ENCODE data around the gene FAM135A. TPM values are rescaled to one million over a fixed set of nuclear protein-coding genes. Genes with fewer than 3 reads are reported as not detected.

FAM135A gene
- total and polyA plus RNA-seq, 2 of the 8 experiments (the other 6 are each of a cell fraction or from before 2014, with no cell fraction given), result 17.4 to 35.7 TPM

GRCh38 chr6:70385901-70386300 lies 27.4 kb upstream of the FAM135A start:
- H3K56ac ChIP-seq (replicated peaks; ENCODE audit: insufficient read length, low read depth, low read length), result no peak overlapping the region
- H2BK20ac ChIP-seq (ENCODE audit: low read length), result no peak overlapping the region
- H3K27me3 ChIP-seq (replicated peaks in 1 of 4; ENCODE audit: control insufficient read depth in 3 of 4, extremely low read depth in 1 of 4, insufficient read depth in 3 of 4, low read length in 3 of 4), result no peaks in the 10 kb centered on the region
- H4K8ac ChIP-seq (ENCODE audit: extremely low read depth, insufficient read depth, low read length), result no peak overlapping the region
- H3K36me3 ChIP-seq (ENCODE audit: control insufficient read depth in 2 of 4, insufficient read depth in 4 of 4, low read length in 3 of 4), result no peaks in the 10 kb centered on the region
- ChIA-PET POLR2A (ENCODE audit: partially characterized antibody) (interaction anchor here (2.5 kb wide), 1 partner anchor 27 kb away, joined by 6 read pairs; the partner anchor contains the start of gene FAM135A), CTCF (ENCODE audit: partially characterized antibody) (interaction anchor here (0.8 kb wide), 1 partner anchor 11 kb away, joined by 3 read pairs; no protein-coding TSS in a partner anchor)
- H3K23me2 ChIP-seq (ENCODE audit: low read depth, low read length), result no peaks in the 10 kb centered on the region
- no peak overlapping the region for H3K23ac ChIP-seq (ENCODE audit: insufficient read length)
- no peak overlapping the region for H3K4ac ChIP-seq (replicated peaks; ENCODE audit: insufficient read length, low read depth, low read length)
- H2AK5ac ChIP-seq (ENCODE audit: low read depth, low read length), result no peak overlapping the region
- no peak overlapping the region for H3K9ac ChIP-seq (replicated peaks in 1 of 4; ENCODE audit: extremely low read depth in 1 of 4, low read depth in 3 of 4, low read length in 3 of 4)
- no peaks in the 10 kb centered on the region for H3K79me2 ChIP-seq (ENCODE audit: control insufficient read depth in 1 of 2, insufficient read depth in 2 of 2, low read length in 2 of 2)
- no peak overlapping the region for H3K27ac ChIP-seq (ENCODE audit: low read depth, low read length)
- H2BK5ac ChIP-seq (ENCODE audit: low read depth, low read length), result no peak overlapping the region
- no peak for DNase-seq (ENCODE audit: low read depth in 1 of 2, low spot score in 2 of 2)
- H3K79me1 ChIP-seq (ENCODE audit: low read depth, low read length), result no peaks in the 10 kb centered on the region
- no peaks in the 10 kb centered on the region for H3K9me3 ChIP-seq (ENCODE audit: insufficient read depth in 2 of 2, low read depth in 1 of 2, low read length in 1 of 2)
- 90 to 100% methylated on average over 1 of the region's 1 CpG for WGBS, 2 experiments (ENCODE audit: extremely low coverage in 1 of 2, insufficient coverage in 1 of 2, insufficient read length in 1 of 2, insufficient replicate concordance in 2 of 2, low coverage in 1 of 2, low lambda C conversion rate in 2 of 2, missing lambda C conversion rate in 1 of 2)
- H3K4me1 ChIP-seq (replicated peaks in 1 of 4; ENCODE audit: control insufficient read depth in 3 of 4, insufficient read depth in 4 of 4, low read length in 3 of 4), result no peaks in the 10 kb centered on the region; a peak in 1 of 7 replicates
- no peak overlapping the region for H3K18ac ChIP-seq (ENCODE audit: extremely low read depth, low read length)
- no peak overlapping the region for H3K4me3 ChIP-seq (ENCODE audit: extremely low read depth in 1 of 4, insufficient read depth in 2 of 4, low read depth in 3 of 4, low read length in 4 of 4)
- no peak overlapping the region for H4K5ac ChIP-seq (ENCODE audit: insufficient read length, low read depth, low read length)
- no peak for TF ChIP-seq BACH1 (IDR thresholded peaks at IDR 0.05; ENCODE audit: low read length)
- no peak for TF ChIP-seq RFX5 (IDR thresholded peaks at IDR 0.05; ENCODE audit: borderline replicate concordance, low read depth, low read length)
- TF ChIP-seq SIN3A (conservative IDR thresholded peaks at IDR 0.05 in 1 of 2, IDR thresholded peaks at IDR 0.05 in 1 of 2; ENCODE audit: low read depth in 1 of 2, low read length in 2 of 2), result no peak
- TF ChIP-seq SRF (IDR thresholded peaks at IDR 0.05; ENCODE audit: low read depth, low read length), result no peak
- no peak for TF ChIP-seq ASH2L (IDR thresholded peaks at IDR 0.05; ENCODE audit: low read length)
- TF ChIP-seq CTCF (IDR thresholded peaks at IDR 0.05; ENCODE audit: control extremely low read depth in 1 of 3, insufficient read depth in 1 of 3, low read depth in 1 of 3, low read length in 3 of 3), result no peak
- TF ChIP-seq ATF2 (IDR thresholded peaks at IDR 0.05; ENCODE audit: low read length), result no peak
- TF ChIP-seq NANOG (IDR thresholded peaks at IDR 0.05; ENCODE audit: insufficient read depth, low read depth, low read length, poor library complexity, severe bottlenecking), result no peak
- TF ChIP-seq RXRA (IDR thresholded peaks at IDR 0.05; ENCODE audit: insufficient read depth, low read depth, low read length), result no peak
- TF ChIP-seq EGR1 (IDR thresholded peaks at IDR 0.05; ENCODE audit: borderline replicate concordance, low read depth, low read length), result no peak
- no peak overlapping the region for H2AFZ ChIP-seq (ENCODE audit: low read length)
- H2BK120ac ChIP-seq (replicated peaks; ENCODE audit: low read depth, low read length), result no peak overlapping the region
- no peak overlapping the region for H4K91ac ChIP-seq (replicated peaks; ENCODE audit: insufficient read length, low read length)
- no peak overlapping the region for H3K4me2 ChIP-seq (ENCODE audit: insufficient read depth in 1 of 2, low read depth in 2 of 2, low read length in 2 of 2)
- H4K20me1 ChIP-seq (replicated peaks in 1 of 2; ENCODE audit: control insufficient read depth in 1 of 2, insufficient read depth in 2 of 2, low read length in 2 of 2), result no peaks in the 10 kb centered on the region
- H3K14ac ChIP-seq (ENCODE audit: insufficient read length), result no peak overlapping the region
- no peak overlapping the region for H2BK15ac ChIP-seq (ENCODE audit: low read length)
- no peak overlapping the region for H2BK12ac ChIP-seq (ENCODE audit: low read depth, low read length)
- no peak for FAIRE-seq

Data from H1 (cell line).